Retinal pigment epithelial cell (primary cell): ENCODE data around the gene IGFBP5.

ENCODE experiments used
- DNase-seq: peaks from one replicate; pipeline ENCODE4 v3.0.0-alpha.2; 2010; ENCODE audit warnings: low read depth
- H3K4me3 ChIP-seq: 2 replicates; pipeline ENCODE4 v1.5.1; 2011; ENCODE audit warnings: mild to moderate bottlenecking, low read length, control low read depth, moderate library complexity
- CTCF ChIP-seq: conservative IDR thresholded peaks from 2 replicates; pipeline ENCODE4 v1.5.1; 2011; ENCODE audit warnings: low read depth, low read length, control low read depth, inconsistent platforms

Gene IGFBP5

GRCh38 chr2:216659276-216659675, 36.1 kb downstream of the IGFBP5 start:
- no peak for DNase-seq
- no peak overlapping the region for H3K4me3 ChIP-seq
- TF ChIP-seq CTCF: no peak

- no peak for TF ChIP-seq CTCF
- no peak for DNase-seq
- no peak overlapping the region for H3K4me3 ChIP-seq
Observed at GRCh38 chr2:216658757-216659156, 36.6 kb downstream of the IGFBP5 start.

DNA sequence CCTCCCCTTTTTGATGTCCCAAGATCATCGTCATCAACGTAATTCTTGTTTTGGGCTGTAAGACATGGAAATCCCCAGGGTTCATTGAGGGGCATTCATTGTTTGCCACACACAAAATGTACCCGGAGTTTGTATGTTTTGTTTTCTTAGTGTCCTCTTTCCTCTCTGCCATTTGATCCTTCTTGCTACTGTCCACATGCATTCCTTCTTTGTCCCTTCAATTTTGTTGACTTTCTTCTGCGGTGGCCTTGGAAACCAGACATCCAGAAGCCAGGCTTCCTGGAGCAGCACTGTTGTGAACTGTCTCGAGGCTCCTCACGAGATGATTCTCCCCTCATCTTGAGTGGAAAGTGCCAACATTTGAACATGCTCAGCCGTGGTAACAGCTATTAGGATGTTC, 37.4 kb downstream of the IGFBP5 start:
- H3K4me3 ChIP-seq: no peak overlapping the region
- DNase-seq: no peak
- TF ChIP-seq CTCF: no peak

GRCh38 chr2:216657086-216657855, 38.1 kb downstream of the IGFBP5 start:
- H3K4me3 ChIP-seq: no peak overlapping the region
- no peak for TF ChIP-seq CTCF

GRCh38 chr2:216654528-216655052, 40.8 kb downstream of the IGFBP5 start:
- DNase-seq: no peak
- H3K4me3 ChIP-seq: no peak overlapping the region
- TF ChIP-seq CTCF: no peak

More at GRCh38 chr2:216657086-216657855, 38.1 kb downstream of the IGFBP5 start:
- no peak for DNase-seq

- DNase-seq: no peak
- H3K4me3 ChIP-seq: no peak overlapping the region
- no peak for TF ChIP-seq CTCF
Observed at GRCh38 chr2:216653931-216654365, 41.4 kb downstream of the IGFBP5 start.

- H3K4me3 ChIP-seq: no peak overlapping the region
- DNase-seq: no peak
- TF ChIP-seq CTCF: no peak
Observed at GRCh38 chr2:216653093-216653799, 42.1 kb downstream of the IGFBP5 start.
